ENCODE measurements around the gene CAMKMT. TPM values are rescaled to one million over a fixed set of nuclear protein-coding genes. Genes with fewer than 3 reads are reported as not detected.
"Not testable (repeated sequence)": the region's sequence is repeated elsewhere in the genome, so short reads cannot be mapped to it uniquely, and the experiment has no call there.

CAMKMT gene
- total RNA-seq, 4 donors from 2014 or later = 2.9 to 18.8 (median 11.2) TPM

DNA sequence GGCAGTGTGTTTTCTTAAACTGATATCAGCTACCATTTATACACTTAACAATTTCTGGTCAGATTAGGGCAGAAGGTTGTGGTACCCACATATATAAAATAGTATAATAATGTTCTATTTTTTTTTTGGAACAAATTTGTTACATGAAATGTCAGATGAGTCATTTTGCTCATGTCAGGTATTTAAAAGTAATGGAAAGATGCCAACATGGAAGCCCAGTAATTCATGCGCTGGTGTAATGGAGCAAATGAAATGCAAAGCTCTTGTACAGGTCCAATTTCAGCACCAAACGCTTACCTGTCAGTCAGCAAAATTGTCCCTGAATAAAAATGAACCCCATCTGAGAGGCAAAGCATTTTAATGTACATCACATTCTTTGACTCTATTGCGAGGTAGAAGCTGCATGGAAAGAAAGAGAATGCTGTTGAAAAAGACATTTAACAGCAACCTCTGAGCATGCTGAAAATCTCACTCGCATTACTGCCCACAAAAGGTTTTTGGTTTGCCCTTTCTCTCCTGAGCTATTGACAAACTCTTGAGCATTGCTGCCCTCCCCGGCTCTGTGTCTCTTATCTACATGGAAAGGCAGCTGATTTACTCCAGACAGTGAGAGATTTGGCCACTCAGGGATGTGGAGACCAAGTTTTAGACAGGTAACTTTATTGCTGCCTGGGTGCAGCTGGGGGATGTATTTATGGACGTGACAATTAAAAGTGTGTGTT is 217.5 kb downstream of the CAMKMT start:
- intact Hi-C loops (cut with DNase I; ENCODE audit: low total_unique reads) = no loop called here
- DNase-seq = no peak
- no peaks in the 10 kb centered on the region for H3K27me3 ChIP-seq
- H3K27ac ChIP-seq = no peak overlapping the region
- H3K9me3 ChIP-seq = no peaks in the 10 kb centered on the region
- no peak for TF ChIP-seq POLR2A (IDR thresholded peaks at IDR 0.05)
- no peaks in the 10 kb centered on the region for H3K36me3 ChIP-seq
- no peak overlapping the region for H3K4me3 ChIP-seq
- no peaks in the 10 kb centered on the region for H3K4me1 ChIP-seq

DNA sequence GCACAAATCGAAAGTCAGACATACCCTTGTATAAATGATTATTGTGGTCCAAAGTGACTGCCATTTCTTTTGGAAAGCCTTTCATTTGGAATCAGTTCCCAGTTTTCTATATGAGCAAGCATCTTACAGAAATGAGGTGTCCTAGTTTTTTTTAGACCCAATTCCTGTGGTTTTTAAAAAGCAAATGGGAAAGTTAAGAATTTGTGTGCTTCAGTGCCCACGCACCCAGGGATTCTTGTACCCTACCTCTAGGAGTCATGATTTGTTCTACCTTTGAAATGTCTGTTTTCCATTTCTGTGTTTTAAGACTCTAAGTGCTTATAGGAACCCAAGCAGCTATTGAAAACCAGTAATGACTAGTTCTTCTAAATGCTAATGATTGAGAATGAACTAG is 218.1 kb downstream of the CAMKMT start:
- no peaks in the 10 kb centered on the region for H3K36me3 ChIP-seq

GRCh38 chr2:44580875-44581515 is 219.2 kb downstream of the CAMKMT start:
- TF ChIP-seq CTCF (IDR thresholded peaks at IDR 0.05) = no peak
- no peak for TF ChIP-seq POLR2A (IDR thresholded peaks at IDR 0.05)
- no peak for DNase-seq
- Histone ChIP-seq H3K36me3 (no peaks in the 10 kb centered on the region), H3K4me1 (no peaks in the 10 kb centered on the region), H3K4me3 (no peak overlapping the region), H3K9me3 (no peaks in the 10 kb centered on the region), H3K27me3 (no peaks in the 10 kb centered on the region), H3K27ac (no peak overlapping the region)
- intact Hi-C loops (cut with DNase I; ENCODE audit: low total_unique reads) = no loop called here

More for the DNA sequence above, 218.1 kb downstream of the CAMKMT start:
- no peak overlapping the region for H3K27ac ChIP-seq
- TF ChIP-seq POLR2A (IDR thresholded peaks at IDR 0.05) (no peak), CTCF (IDR thresholded peaks at IDR 0.05) (no peak)
- intact Hi-C loops (cut with DNase I; ENCODE audit: low total_unique reads) = no loop called here
- H3K4me3 ChIP-seq = no peak overlapping the region
- no peaks in the 10 kb centered on the region for H3K9me3 ChIP-seq
- no peak for DNase-seq
- H3K4me1 ChIP-seq = no peaks in the 10 kb centered on the region
- no peaks in the 10 kb centered on the region for H3K27me3 ChIP-seq

DNA sequence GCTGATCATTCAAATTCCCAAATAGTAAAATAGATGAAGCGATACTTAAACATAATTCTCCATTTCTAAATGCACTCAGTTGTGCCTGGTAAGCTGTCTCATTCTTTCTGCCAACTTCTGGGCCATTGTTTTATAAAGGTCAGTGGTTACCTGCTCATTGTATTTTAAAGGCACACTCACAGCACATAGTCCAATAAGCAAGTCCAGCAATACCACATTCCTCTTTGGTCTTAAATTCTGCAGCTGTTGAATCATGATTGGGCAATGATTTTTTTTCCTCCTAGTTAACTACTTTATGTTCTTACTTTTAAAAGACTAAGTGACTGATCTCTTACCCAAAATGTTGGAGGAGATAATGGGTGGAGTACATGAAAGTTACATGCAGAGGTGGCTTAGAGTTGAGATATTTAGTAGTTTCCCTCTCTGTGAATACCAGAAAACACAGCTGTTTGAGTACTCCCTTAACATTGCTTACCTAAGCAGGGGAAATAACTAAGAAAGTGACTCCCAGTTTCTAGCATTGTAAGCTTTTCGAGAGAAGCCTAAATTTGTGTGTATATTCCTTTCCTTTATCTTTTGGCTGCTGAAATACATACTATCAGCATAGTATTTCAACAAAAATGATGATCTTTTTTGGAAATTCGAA is 220.7 kb downstream of the CAMKMT start:
- intact Hi-C loops (cut with DNase I; ENCODE audit: low total_unique reads) = no loop called here
- H3K27me3 ChIP-seq = no peaks in the 10 kb centered on the region
- no peaks in the 10 kb centered on the region for H3K36me3 ChIP-seq
- H3K9me3 ChIP-seq = no peaks in the 10 kb centered on the region
- H3K27ac ChIP-seq = no peak overlapping the region
- no peak overlapping the region for H3K4me3 ChIP-seq
- DNase-seq = no peak
- no peaks in the 10 kb centered on the region for H3K4me1 ChIP-seq
- no peak for TF ChIP-seq POLR2A (IDR thresholded peaks at IDR 0.05)
- no peak for TF ChIP-seq CTCF (IDR thresholded peaks at IDR 0.05)

GRCh38 chr2:44595615-44596014 is 233.9 kb downstream of the CAMKMT start:
- H3K9me3 ChIP-seq; H3K27ac ChIP-seq; H3K27me3 ChIP-seq; H3K4me3 ChIP-seq; H3K36me3 ChIP-seq; H3K4me1 ChIP-seq; intact Hi-C loops (cut with DNase I; ENCODE audit: low total_unique reads); DNase-seq: not testable (repeated sequence)
